ENCODE data around the gene MAML2. TPM values are rescaled to one million over a fixed set of nuclear protein-coding genes. Genes with fewer than 3 reads are reported as not detected.

Gene MAML2
- total RNA-seq, 2 experiments from 2014 or later = 14.7 to 15.5 TPM

DNA sequence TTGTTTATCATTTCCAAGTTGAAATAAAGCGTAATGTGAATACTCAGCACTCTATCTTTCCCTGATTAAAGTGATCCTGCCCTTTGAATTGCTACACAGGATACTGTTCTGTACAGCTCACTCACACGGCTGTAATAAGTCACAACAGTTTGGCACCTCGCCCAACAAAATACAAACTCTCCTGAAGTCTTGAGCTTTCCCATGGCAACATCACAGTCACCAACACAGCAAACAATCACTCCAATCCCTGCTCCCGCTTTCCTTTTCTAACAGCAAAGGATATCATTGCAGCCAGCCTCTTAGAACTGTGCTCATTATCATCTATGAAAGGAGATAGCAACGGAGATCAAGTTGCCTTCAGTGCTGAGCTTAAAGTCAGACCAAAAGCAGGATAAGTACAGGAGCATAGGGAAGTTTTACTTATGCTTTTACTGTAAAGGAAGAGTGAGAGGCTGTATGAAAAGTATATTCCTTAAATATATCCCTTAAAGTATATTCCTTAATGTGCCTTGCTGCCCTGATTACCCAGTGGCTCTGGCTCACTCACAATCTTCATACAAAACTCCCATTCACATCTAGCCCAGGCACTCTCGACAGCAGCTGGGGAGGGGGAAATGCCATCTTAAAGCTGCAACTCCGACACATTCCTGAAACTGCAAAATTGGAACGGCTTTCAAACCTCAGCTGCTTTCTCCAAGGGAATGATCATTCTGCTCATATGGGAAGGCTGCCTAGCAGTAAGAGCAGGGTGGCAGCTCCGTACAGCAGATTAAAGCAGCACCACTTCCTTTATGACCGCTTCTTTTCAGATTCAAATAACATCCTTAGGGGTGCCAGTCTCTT lies 35.8 kb downstream of the MAML2 start:
- Mint-ChIP-seq H3K4me3 (peak overlapping the region; percentile 49), H3K9me3 (ENCODE audit: insufficient read depth) (no peaks in the 10 kb centered on the region), H3K27me3 (ENCODE audit: low read depth) (no peaks in the 10 kb centered on the region), H3K27ac (peak overlapping the region; percentile 69), H3K36me3 (ENCODE audit: low read depth) (peaks cover 17% of the 10 kb centered on the region), H3K4me1 (ENCODE audit: low read depth) (peaks cover 42% of the 10 kb centered on the region)
- ATAC-seq = peak; percentile 68
- ChIA-PET CTCF (interaction anchor here (1.0 to 11.0 kb wide), 3 partner anchors 32 to 68 kb away, joined by 3 to 171 read pairs (median 3); partner anchors contain the start of gene MAML2), POLR2A (interaction anchor here (0.6 to 1.2 kb wide), 4 partner anchors 8 to 1814 kb away, joined by 3 to 4 read pairs (median 3); no protein-coding TSS in a partner anchor)
- DNase-seq = peak; percentile 27

DNA sequence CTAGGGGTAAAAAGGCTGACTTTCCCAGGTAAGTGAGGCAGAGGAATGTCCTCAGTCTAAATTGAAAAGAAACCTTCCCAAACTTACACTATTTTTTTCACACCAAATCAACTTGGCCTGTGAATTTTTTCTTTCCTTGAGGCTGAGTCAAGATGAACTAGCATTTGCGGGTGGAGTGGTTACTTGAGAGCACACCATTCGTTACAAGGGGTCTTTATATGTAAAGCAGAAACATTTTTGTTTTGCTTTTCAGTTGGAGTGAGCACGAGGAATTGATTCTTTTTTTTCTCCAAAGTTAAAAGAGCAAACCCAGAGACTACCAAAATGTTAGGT lies 36.4 kb downstream of the MAML2 start:
- DNase-seq = no peak

DNA sequence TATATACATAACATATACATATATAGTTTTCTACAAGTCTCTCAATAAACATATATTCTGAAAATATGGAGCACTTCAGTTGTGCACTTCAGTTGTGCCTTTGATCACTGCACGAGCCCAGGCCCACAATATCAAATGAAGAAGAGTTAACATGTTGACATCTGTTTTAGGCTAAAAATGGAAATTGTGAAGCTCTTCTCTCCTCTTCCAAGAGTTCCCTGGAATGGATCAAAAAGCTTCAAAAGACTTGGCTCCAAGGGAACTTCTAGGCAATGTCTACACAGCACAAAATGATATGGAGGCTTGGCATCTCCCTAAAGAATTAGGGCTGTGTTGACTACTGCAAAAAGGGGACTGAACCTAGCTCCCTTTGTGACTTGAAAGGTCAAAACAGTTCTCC lies 36.9 kb downstream of the MAML2 start:
- Mint-ChIP-seq H3K27ac (no peak overlapping the region), H3K4me1 (ENCODE audit: low read depth) (peaks cover 40% of the 10 kb centered on the region), H3K36me3 (ENCODE audit: low read depth) (peaks cover 8% of the 10 kb centered on the region), H3K9me3 (ENCODE audit: insufficient read depth) (no peaks in the 10 kb centered on the region), H3K4me3 (no peak overlapping the region), H3K27me3 (ENCODE audit: low read depth) (no peaks in the 10 kb centered on the region)
- ATAC-seq (no peak), DNase-seq (no peak)
- ChIA-PET CTCF (interaction anchor here (1.4 to 11.0 kb wide), 2 partner anchors 33 to 67 kb away, joined by 3 to 171 read pairs; partner anchors contain the start of gene MAML2), POLR2A (interaction anchor here (0.9 to 1.1 kb wide), 2 partner anchors 34 to 57 kb away, joined by 3 read pairs; no protein-coding TSS in a partner anchor)

More for the DNA sequence above, 36.4 kb downstream of the MAML2 start:
- POLR2A ChIA-PET = interaction anchor here (0.9 to 1.2 kb wide), 4 partner anchors 8 to 151 kb away, joined by 3 read pairs; no protein-coding TSS in a partner anchor
- no peaks in the 10 kb centered on the region for H3K9me3 Mint-ChIP-seq (ENCODE audit: insufficient read depth)
- CTCF ChIA-PET = interaction anchor here (1.4 to 11.0 kb wide), 2 partner anchors 33 to 68 kb away, joined by 3 to 171 read pairs; partner anchors contain the start of gene MAML2
- no peak overlapping the region for H3K27ac Mint-ChIP-seq
- no peaks in the 10 kb centered on the region for H3K27me3 Mint-ChIP-seq (ENCODE audit: low read depth)
- no peak for ATAC-seq
- H3K36me3 Mint-ChIP-seq (ENCODE audit: low read depth) = peaks cover 13% of the 10 kb centered on the region
- H3K4me3 Mint-ChIP-seq = peak overlapping the region; percentile 49
- H3K4me1 Mint-ChIP-seq (ENCODE audit: low read depth) = peaks cover 41% of the 10 kb centered on the region

DNA sequence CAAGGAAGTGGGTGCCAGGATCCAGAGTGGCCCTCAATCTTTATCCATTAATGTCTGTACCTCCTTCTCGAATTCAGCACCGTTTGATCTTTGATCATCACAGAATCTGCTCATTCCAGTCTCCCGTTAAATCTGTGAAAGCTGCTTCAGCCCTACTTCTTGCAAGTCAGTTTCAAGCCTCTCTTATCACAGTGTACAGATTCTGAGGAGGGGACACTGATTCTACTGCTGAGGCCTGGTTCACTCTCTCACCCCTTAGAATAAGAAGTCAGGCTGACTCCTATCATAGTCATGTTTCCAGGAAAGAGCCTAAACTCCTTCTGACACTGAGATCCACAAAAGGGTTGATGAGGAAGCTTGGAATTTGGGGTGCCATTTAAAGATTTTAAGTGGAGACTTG lies 39.0 kb downstream of the MAML2 start:
- H3K27me3 Mint-ChIP-seq (ENCODE audit: low read depth) = no peaks in the 10 kb centered on the region
- H3K4me1 Mint-ChIP-seq (ENCODE audit: low read depth) = peaks cover 48% of the 10 kb centered on the region
- no peaks in the 10 kb centered on the region for H3K9me3 Mint-ChIP-seq (ENCODE audit: insufficient read depth)
- ATAC-seq = no peak
- no peak overlapping the region for H3K27ac Mint-ChIP-seq
- no peak overlapping the region for H3K4me3 Mint-ChIP-seq
- DNase-seq = no peak
- ChIA-PET POLR2A (interaction anchor here (0.6 kb wide), 1 partner anchor 57 kb away, joined by 3 read pairs; no protein-coding TSS in a partner anchor), CTCF (interaction anchor here (0.7 to 2.1 kb wide), 2 partner anchors 10 to 39 kb away, joined by 3 to 8 read pairs; partner anchors contain the start of gene MAML2)
- H3K36me3 Mint-ChIP-seq (ENCODE audit: low read depth) = peaks cover 7% of the 10 kb centered on the region

DNA sequence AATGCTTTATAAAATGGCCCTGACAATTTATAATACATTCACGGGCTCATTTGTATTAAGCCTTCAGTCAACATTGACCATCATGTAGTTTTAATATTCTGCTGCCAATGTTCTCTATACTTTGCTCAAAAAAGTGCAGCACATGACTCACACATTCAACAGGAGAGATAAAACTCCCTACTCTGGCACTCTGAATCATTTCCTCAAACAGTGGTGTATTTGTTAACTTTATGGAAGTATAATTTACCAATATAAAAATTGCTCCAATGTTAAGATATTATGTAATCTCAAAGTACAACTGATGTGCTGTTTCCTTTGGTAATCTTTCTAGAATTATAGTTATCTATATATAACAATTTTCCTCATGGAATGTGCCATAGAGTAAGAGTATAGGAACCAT lies 39.9 kb downstream of the MAML2 start:
- H3K4me3 Mint-ChIP-seq = no peak overlapping the region
- H3K27ac Mint-ChIP-seq = no peak overlapping the region
- CTCF ChIA-PET = interaction anchor here (0.7 to 2.1 kb wide), 2 partner anchors 9 to 40 kb away, joined by 3 to 8 read pairs; partner anchors contain the start of gene MAML2
- no peaks in the 10 kb centered on the region for H3K27me3 Mint-ChIP-seq (ENCODE audit: low read depth)
- peaks cover 47% of the 10 kb centered on the region for H3K4me1 Mint-ChIP-seq (ENCODE audit: low read depth)
- POLR2A ChIA-PET = interaction anchor here (0.7 kb wide), 1 partner anchor 513 kb away, joined by 3 read pairs; the partner anchor contains the start of gene CEP57
- no peaks in the 10 kb centered on the region for H3K9me3 Mint-ChIP-seq (ENCODE audit: insufficient read depth)
- H3K36me3 Mint-ChIP-seq (ENCODE audit: low read depth) = peaks cover 11% of the 10 kb centered on the region
- ATAC-seq = no peak
- DNase-seq = no peak

DNA sequence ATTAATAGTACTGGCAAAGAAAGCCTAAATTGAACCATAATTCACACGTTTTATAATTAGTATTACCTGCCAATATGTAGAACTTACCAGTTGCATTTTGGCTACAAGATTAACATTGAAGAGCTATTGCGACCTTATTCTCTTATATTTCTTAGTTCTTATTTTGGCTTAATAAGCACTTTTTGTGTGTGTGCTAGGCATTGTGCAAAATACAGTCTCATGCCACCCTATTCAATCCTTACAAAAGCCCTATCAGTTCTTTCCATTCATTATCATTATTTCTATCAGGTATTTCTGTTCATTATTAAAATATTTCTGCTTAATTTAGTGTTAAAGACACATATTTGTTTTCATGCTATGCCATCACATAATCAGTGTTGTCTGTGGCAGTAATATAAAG lies 41.2 kb downstream of the MAML2 start:
- Mint-ChIP-seq H3K36me3 (ENCODE audit: low read depth) (peaks cover 11% of the 10 kb centered on the region), H3K27me3 (ENCODE audit: low read depth) (no peaks in the 10 kb centered on the region), H3K27ac (no peak overlapping the region), H3K9me3 (ENCODE audit: insufficient read depth) (no peaks in the 10 kb centered on the region), H3K4me3 (no peak overlapping the region), H3K4me1 (ENCODE audit: low read depth) (peaks cover 35% of the 10 kb centered on the region)
- ATAC-seq (no peak), DNase-seq (no peak)
- ChIA-PET POLR2A (no interaction called here), CTCF (no interaction called here)

DNA sequence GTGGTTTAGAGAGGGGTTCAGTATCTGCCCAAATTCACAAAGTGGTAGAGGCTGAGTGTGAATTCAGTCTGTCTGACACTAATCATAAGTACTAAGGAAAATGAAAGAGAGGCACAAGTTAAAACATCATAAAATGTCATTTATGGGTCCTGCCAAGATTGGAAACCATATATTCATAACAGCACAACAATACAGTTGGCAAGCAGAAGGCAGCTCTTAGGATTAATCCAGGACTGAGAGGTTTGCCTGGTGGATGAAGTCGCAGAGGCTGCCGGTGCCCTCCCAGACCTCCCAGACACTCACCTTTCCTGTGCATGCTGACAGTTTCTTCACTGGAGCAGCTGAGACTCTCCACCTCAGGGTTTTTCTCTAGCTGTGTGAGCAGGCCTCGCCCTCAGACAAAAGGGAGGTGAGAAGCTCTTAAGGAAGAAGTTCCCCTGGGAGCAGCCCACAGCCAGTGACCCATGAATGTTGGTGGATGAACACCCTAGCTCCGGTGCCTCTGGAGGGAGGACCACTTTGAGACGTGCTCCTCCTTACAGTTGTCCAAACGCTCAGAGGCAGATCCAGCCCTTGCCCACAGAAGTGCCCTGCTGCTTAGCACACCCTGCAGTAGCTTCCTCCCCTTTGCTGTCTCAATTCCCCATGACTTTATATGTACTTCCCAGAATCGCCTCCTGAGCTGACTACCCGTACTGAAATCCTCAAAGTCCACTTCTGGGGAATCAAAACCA lies 43.7 kb downstream of the MAML2 start:
- ChIA-PET CTCF (interaction anchor here (1.0 to 2.0 kb wide), 5 partner anchors 12 to 47 kb away, joined by 3 to 15 read pairs (median 4); partner anchors contain the start of gene MAML2), POLR2A (interaction anchor here (1.0 kb wide), 1 partner anchor 8 kb away, joined by 3 read pairs; no protein-coding TSS in a partner anchor)
- DNase-seq (no peak), ATAC-seq (peak; percentile 36)
- Mint-ChIP-seq H3K4me1 (ENCODE audit: low read depth) (peaks cover 38% of the 10 kb centered on the region), H3K27ac (peak overlapping the region; percentile 60), H3K9me3 (ENCODE audit: insufficient read depth) (no peaks in the 10 kb centered on the region), H3K27me3 (ENCODE audit: low read depth) (no peaks in the 10 kb centered on the region), H3K36me3 (ENCODE audit: low read depth) (peaks cover 13% of the 10 kb centered on the region), H3K4me3 (no peak overlapping the region)

DNA sequence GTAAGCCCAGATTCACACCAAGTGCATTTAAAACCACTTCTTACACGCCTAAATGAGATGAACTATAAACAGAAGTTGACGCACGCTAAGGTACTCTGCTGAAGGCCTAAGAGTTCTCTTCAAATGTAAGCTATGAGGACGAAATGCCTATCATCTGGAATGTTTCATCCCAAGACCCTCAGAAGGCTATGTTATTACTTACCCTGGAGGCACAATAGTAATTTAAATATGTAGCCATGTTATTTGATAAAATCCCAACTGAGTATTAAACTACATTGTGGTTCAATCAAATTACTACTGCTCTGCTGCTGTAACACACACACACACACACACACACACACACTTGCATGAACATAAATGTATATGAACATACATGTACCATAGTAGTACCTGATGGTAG lies 47.6 kb downstream of the MAML2 start:
- no peak for ATAC-seq
- H3K9me3 Mint-ChIP-seq (ENCODE audit: insufficient read depth) = no peaks in the 10 kb centered on the region
- no peak overlapping the region for H3K4me3 Mint-ChIP-seq
- H3K27ac Mint-ChIP-seq = no peak overlapping the region
- POLR2A ChIA-PET = interaction anchor here (0.6 to 1.7 kb wide), 3 partner anchors 46 to 1084 kb away, joined by 3 to 7 read pairs (median 6); partner anchors contain the start of gene MAML2
- H3K4me1 Mint-ChIP-seq (ENCODE audit: low read depth) = peaks cover 61% of the 10 kb centered on the region
- H3K27me3 Mint-ChIP-seq (ENCODE audit: low read depth) = no peaks in the 10 kb centered on the region
- CTCF ChIA-PET = interaction anchor here (0.7 to 5.1 kb wide), 5 partner anchors 14 to 47 kb away, joined by 3 to 62 read pairs (median 4); partner anchors contain the start of gene MAML2
- peaks cover 27% of the 10 kb centered on the region for H3K36me3 Mint-ChIP-seq (ENCODE audit: low read depth)
- DNase-seq = no peak

DNA sequence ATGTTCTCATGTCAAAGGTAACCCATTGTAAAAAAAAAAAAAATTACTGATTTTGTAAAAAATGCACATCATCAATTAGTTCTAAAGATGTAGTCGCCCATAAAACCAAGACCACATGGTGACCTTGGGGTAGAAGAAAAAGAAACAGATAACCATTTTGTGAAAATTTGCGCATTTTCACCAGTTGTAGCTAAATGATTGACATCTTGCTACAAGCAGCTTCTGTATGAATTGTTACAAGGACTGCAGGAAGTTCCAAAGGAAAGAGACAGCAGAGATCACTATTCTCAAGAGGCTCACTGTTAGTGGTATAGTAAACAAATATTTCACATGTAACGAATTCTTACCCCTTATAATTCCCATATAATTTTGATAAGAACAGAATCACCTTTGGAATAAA lies 48.7 kb downstream of the MAML2 start:
- ChIA-PET POLR2A (interaction anchor here (0.9 to 1.7 kb wide), 2 partner anchors 38 to 49 kb away, joined by 3 to 6 read pairs; partner anchors contain the start of gene MAML2), CTCF (interaction anchor here (1.3 to 5.1 kb wide), 3 partner anchors 9 to 48 kb away, joined by 3 to 62 read pairs (median 3); partner anchors contain the start of gene MAML2)
- ATAC-seq = no peak
- Mint-ChIP-seq H3K4me1 (ENCODE audit: low read depth) (peaks cover 57% of the 10 kb centered on the region), H3K27me3 (ENCODE audit: low read depth) (no peaks in the 10 kb centered on the region), H3K4me3 (peak overlapping the region; percentile 42), H3K27ac (peak overlapping the region; percentile 31), H3K36me3 (ENCODE audit: low read depth) (peaks cover 27% of the 10 kb centered on the region), H3K9me3 (ENCODE audit: insufficient read depth) (no peaks in the 10 kb centered on the region)
- DNase-seq = no peak

DNA sequence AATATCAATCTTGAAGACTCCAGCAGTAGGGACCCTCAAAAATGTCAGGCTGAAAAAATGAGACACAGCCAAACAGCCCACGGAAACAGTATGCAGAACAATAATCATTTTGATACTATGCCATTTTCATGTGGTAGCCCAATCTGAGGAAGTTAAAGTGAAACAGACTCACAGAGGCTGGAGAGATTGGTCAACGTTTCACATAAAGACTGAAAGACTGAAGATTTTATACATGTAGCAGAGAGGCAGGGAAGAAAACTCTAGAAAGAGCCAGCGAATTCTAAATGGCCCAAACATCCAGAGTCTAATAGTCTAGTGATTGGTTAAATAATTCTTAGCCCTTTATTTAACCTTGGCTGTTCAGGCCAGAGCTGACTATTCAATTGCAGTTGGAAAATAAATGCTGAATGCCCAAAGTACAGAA lies 49.4 kb downstream of the MAML2 start:
- POLR2A ChIA-PET = interaction anchor here (1.0 to 1.7 kb wide), 2 partner anchors 48 to 49 kb away, joined by 3 to 6 read pairs; partner anchors contain the start of gene MAML2
- H3K4me3 Mint-ChIP-seq = peak overlapping the region; percentile 29

DNA sequence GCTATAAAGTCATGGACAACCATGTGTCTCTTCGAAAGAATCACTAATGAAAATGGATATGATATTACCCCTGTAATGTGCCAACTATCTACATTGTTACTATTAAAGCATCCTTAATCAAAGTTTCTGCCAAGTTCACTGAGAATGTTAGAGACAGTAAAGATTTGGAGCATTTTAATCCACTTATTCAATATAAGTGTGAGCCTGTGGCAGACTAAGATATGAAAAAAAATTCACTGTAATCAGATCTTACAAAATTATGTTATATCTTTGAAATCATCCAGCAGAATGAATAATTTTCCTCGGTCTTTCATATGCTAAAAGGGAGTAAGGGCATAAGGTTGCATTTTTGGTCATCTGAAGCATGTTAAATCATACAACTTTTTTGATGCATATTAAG lies 49.9 kb downstream of the MAML2 start:
- Mint-ChIP-seq H3K36me3 (ENCODE audit: low read depth) (peaks cover 26% of the 10 kb centered on the region), H3K27me3 (ENCODE audit: low read depth) (no peaks in the 10 kb centered on the region), H3K27ac (peak overlapping the region; percentile 31), H3K9me3 (ENCODE audit: insufficient read depth) (no peaks in the 10 kb centered on the region), H3K4me3 (peak overlapping the region; percentile 8), H3K4me1 (ENCODE audit: low read depth) (peaks cover 58% of the 10 kb centered on the region)
- DNase-seq (no peak), ATAC-seq (no peak)
- POLR2A ChIA-PET = interaction anchor here (1.0 kb wide), 1 partner anchor 49 kb away, joined by 3 read pairs; no protein-coding TSS in a partner anchor
- CTCF ChIA-PET = interaction anchor here (0.7 to 5.1 kb wide), 3 partner anchors 9 to 49 kb away, joined by 3 to 62 read pairs (median 4); partner anchors contain the start of gene MAML2

More for the DNA sequence above, 49.4 kb downstream of the MAML2 start:
- ATAC-seq (peak; percentile 87), DNase-seq (peak; percentile 38)
- Mint-ChIP-seq H3K27me3 (ENCODE audit: low read depth) (no peaks in the 10 kb centered on the region), H3K9me3 (ENCODE audit: insufficient read depth) (no peaks in the 10 kb centered on the region), H3K27ac (peak overlapping the region; percentile 31), H3K36me3 (ENCODE audit: low read depth) (peaks cover 28% of the 10 kb centered on the region), H3K4me1 (ENCODE audit: low read depth) (peaks cover 59% of the 10 kb centered on the region)
- CTCF ChIA-PET = interaction anchor here (1.3 to 5.1 kb wide), 2 partner anchors 10 to 48 kb away, joined by 3 to 62 read pairs; partner anchors contain the start of gene MAML2

All from activated CD8-positive, alpha-beta T cell treated with anti-CD3 and anti-CD28 coated beads, Interleukin-2, amount 10 ng/mL, durations not matched to agents 7 days and 5 days (primary cell).